ENCODE measurements around the gene PRRG3. TPM values are rescaled to one million over a fixed set of nuclear protein-coding genes. Genes with fewer than 3 reads are reported as not detected.

PRRG3 gene
- total RNA-seq, 1 experiment from 2014 or later = not detected

DNA sequence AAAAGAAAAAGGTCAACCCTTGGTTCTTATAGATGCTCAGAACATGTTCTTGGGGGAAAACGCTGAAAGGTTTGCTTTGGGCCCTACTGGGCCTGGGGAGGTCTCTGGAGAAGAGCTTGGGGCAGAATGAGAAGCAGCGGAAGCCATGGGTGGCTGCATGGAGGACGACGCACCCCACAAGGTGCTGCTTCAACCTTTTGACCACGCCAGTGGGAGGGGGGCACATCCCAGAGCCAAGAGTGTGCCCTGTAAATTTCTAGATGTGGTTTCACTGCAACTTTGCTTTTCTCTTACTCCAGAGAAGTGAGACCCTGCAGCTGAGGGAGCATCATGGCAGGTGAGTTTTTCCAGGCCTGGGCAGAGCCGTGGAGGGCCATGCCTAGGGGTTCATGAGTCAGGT, 3.2 kb downstream of the PRRG3 start:
- H3K36me3 Mint-ChIP-seq (ENCODE audit: insufficient read depth, unreplicated experiment) = no peaks in the 10 kb centered on the region
- peaks cover 2% of the 10 kb centered on the region for H3K27me3 Mint-ChIP-seq (ENCODE audit: insufficient read depth, unreplicated experiment)
- H3K9me3 Mint-ChIP-seq (ENCODE audit: unreplicated experiment) = no peaks in the 10 kb centered on the region
- BruUV-seq (replicated peaks) = no TSS peak
- DNase-seq = no peak
- H3K27ac Mint-ChIP-seq (ENCODE audit: unreplicated experiment) = no peak overlapping the region
- no peak overlapping the region for H3K4me3 Mint-ChIP-seq (ENCODE audit: unreplicated experiment)
- H3K4me1 Mint-ChIP-seq (ENCODE audit: low read depth, unreplicated experiment) = no peaks in the 10 kb centered on the region
- H3K4me3 ChIP-seq (ENCODE audit: low read depth, low read length) = no peak overlapping the region
- ChIA-PET CTCF (no interaction called here), POLR2A (no interaction called here)
- no peaks in the 10 kb centered on the region for H3K9me3 ChIP-seq
- intact Hi-C loops (cut with micrococcal nuclease; ENCODE audit: unreplicated experiment) = no loop called here
- H3K36me3 ChIP-seq (ENCODE audit: control insufficient read depth, insufficient read depth, low read length) = no peaks in the 10 kb centered on the region
- TF ChIP-seq CTCF (IDR thresholded peaks at IDR 0.05; ENCODE audit: insufficient read depth in 1 of 2, low read depth in 1 of 2, low read length in 1 of 2, severe bottlenecking in 1 of 2, unreplicated experiment in 1 of 2) = no peak
- no peaks in the 10 kb centered on the region for H3K4me1 ChIP-seq
- no peaks in the 10 kb centered on the region for H3K27me3 ChIP-seq (replicated peaks; ENCODE audit: control insufficient read depth, insufficient read depth, low read length)

- BruUV-seq (replicated peaks) = no TSS peak
- Mint-ChIP-seq H3K27me3 (ENCODE audit: insufficient read depth, unreplicated experiment) (no peaks in the 10 kb centered on the region), H3K27ac (ENCODE audit: unreplicated experiment) (no peak overlapping the region), H3K9me3 (ENCODE audit: unreplicated experiment) (no peaks in the 10 kb centered on the region), H3K36me3 (ENCODE audit: insufficient read depth, unreplicated experiment) (no peaks in the 10 kb centered on the region), H3K4me1 (ENCODE audit: low read depth, unreplicated experiment) (no peaks in the 10 kb centered on the region), H3K4me3 (ENCODE audit: unreplicated experiment) (no peak overlapping the region)
- no peaks in the 10 kb centered on the region for H3K9me3 ChIP-seq
- H3K27me3 ChIP-seq (replicated peaks; ENCODE audit: control insufficient read depth, insufficient read depth, low read length) = no peaks in the 10 kb centered on the region
- no peaks in the 10 kb centered on the region for H3K4me1 ChIP-seq
- no peak overlapping the region for H3K4me3 ChIP-seq (ENCODE audit: low read depth, low read length)
- no peak for TF ChIP-seq CTCF (IDR thresholded peaks at IDR 0.05; ENCODE audit: insufficient read depth in 1 of 2, low read depth in 1 of 2, low read length in 1 of 2, severe bottlenecking in 1 of 2, unreplicated experiment in 1 of 2)
- POLR2A ChIA-PET = no interaction called here
- CTCF ChIA-PET = no interaction called here
- intact Hi-C loops (cut with micrococcal nuclease; ENCODE audit: unreplicated experiment) = no loop called here
- no peak for DNase-seq
- H3K36me3 ChIP-seq (ENCODE audit: control insufficient read depth, insufficient read depth, low read length) = no peaks in the 10 kb centered on the region
These were observed 4.5 kb downstream of the PRRG3 start for GRCh38 chrX:151699746-151700145.

DNA sequence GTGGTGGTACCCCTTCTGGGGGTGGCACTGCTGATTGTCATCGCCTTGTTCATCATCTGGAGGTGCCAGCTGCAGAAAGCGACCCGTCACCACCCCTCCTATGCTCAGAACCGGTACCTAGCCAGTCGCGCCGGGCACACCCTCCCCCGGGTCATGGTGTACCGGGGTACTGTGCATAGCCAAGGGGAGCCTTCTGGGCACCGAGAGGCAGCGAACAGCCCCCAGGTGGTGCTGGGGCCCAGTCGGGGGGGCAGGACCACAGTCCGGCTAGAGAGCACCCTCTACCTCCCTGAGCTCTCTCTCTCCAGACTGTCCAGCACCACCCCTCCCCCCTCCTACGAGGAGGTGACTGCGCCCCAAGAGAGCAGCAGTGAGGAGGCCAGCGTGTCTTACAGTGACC, 5.3 kb downstream of the PRRG3 start:
- H3K27me3 ChIP-seq (replicated peaks; ENCODE audit: control insufficient read depth, insufficient read depth, low read length) = no peaks in the 10 kb centered on the region

More for the DNA sequence above, 5.3 kb downstream of the PRRG3 start:
- no peak for DNase-seq
- H3K36me3 ChIP-seq (ENCODE audit: control insufficient read depth, insufficient read depth, low read length) = no peaks in the 10 kb centered on the region
- no peaks in the 10 kb centered on the region for H3K4me1 ChIP-seq
- no peaks in the 10 kb centered on the region for H3K9me3 ChIP-seq
- H3K4me3 Mint-ChIP-seq (ENCODE audit: unreplicated experiment) = no peak overlapping the region
- H3K36me3 Mint-ChIP-seq (ENCODE audit: insufficient read depth, unreplicated experiment) = no peaks in the 10 kb centered on the region
- no peaks in the 10 kb centered on the region for H3K4me1 Mint-ChIP-seq (ENCODE audit: low read depth, unreplicated experiment)
- intact Hi-C loops (cut with micrococcal nuclease; ENCODE audit: unreplicated experiment) = no loop called here
- POLR2A ChIA-PET = no interaction called here
- TF ChIP-seq CTCF (IDR thresholded peaks at IDR 0.05; ENCODE audit: insufficient read depth in 1 of 2, low read depth in 1 of 2, low read length in 1 of 2, severe bottlenecking in 1 of 2, unreplicated experiment in 1 of 2) = no peak
- no peaks in the 10 kb centered on the region for H3K27me3 Mint-ChIP-seq (ENCODE audit: insufficient read depth, unreplicated experiment)
- CTCF ChIA-PET = no interaction called here
- H3K9me3 Mint-ChIP-seq (ENCODE audit: unreplicated experiment) = no peaks in the 10 kb centered on the region
- no peak overlapping the region for H3K4me3 ChIP-seq (ENCODE audit: low read depth, low read length)
- no peak overlapping the region for H3K27ac Mint-ChIP-seq (ENCODE audit: unreplicated experiment)
- no TSS peak for BruUV-seq (replicated peaks)
